HG03558 (cell line): ENCODE measurements around the gene SHISA6.

ENCODE experiments used
- ATAC-seq: cut with Tn5 transposase; IDR thresholded peaks from one replicate; pipeline ENCODE4 v1.9.1; 2021; ENCODE audit warnings: moderate number of reproducible peaks; ENCODE audit not compliant: unreplicated experiment; ENCODE audit errors: extremely low read depth

Gene SHISA6

DNA sequence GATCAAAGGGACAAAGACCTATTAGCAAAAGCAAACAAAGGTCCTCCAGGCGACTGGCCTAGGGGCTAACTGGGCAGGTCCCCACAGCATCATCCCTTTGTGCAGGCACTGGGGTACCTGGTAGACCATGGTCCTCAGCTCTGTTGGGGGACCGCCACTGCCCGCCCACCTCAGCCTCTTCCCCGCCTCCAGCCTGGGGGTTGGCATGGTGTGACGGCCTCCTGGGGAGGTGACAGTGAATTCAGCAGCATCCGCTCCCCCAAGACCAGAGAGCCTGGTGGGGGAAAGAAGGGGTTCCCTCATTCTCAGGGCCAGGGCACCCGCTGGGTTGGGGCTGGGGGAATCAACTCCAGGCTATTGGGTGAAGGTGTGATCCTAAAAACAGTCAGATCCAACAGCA, 318.6 kb downstream of the SHISA6 start:
- no peak for ATAC-seq

GRCh38 chr17:11561281-11561680, 320.3 kb downstream of the SHISA6 start:
- no peak for ATAC-seq

- ATAC-seq = no peak
Observed at GRCh38 chr17:11561702-11562101, 320.7 kb downstream of the SHISA6 start.

DNA sequence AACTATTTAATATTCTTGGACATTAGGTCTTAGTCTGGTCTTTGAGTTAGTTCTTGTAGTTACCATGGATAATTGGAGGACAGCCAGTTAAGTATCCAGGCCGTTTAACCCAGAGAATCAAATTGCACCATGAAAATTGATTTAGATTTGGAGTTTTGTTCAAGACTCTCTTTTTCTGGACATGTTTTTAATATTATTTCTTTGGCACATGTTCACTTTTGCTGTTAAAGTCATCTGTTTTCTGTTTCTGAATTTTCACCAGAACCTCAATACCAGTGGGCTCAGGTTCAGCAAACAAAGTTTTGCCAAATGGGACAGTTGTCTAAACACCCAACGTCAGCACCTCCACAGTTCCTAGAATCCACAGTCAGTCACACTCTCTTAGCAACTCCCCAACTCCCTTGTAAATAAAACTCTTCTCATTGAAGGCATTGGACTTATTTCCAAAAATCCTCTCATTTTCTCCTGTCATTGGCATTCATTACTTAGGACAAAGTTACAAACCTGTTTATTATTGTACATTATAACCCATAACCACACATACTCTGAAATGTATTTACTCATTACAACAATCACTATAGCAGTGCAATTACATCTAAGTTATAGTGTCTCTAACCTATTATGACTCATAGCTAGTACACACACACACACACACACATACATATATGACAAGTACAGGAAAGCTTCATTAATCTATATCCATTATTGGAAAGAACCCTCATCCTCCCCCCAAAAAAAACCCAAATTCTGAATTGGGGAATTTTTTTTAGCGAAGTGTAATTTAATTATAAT, 323.8 kb downstream of the SHISA6 start:
- no peak for ATAC-seq

- ATAC-seq = no peak
Observed at GRCh38 chr17:11565591-11565990, 324.6 kb downstream of the SHISA6 start.

DNA sequence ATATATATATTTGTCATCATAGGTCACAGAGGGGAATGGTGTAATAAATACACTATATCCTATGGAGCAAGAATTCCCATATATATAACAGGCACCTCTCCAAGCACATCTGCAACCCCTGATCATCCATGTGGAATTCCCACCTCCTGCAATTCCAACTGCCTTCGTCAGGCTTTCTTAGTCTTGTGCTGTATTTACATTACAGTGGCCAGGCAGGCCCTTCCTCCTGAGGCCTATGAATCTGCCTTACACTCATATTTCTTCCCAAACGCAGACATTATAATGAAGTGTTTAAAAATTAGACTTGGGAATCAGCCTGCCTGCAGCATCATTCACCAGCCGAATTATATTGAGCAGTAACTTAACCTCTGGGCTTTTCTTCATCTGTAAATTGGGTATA, 338.0 kb downstream of the SHISA6 start:
- ATAC-seq = no peak

GRCh38 chr17:11580677-11581076, 339.7 kb downstream of the SHISA6 start:
- no peak for ATAC-seq

DNA sequence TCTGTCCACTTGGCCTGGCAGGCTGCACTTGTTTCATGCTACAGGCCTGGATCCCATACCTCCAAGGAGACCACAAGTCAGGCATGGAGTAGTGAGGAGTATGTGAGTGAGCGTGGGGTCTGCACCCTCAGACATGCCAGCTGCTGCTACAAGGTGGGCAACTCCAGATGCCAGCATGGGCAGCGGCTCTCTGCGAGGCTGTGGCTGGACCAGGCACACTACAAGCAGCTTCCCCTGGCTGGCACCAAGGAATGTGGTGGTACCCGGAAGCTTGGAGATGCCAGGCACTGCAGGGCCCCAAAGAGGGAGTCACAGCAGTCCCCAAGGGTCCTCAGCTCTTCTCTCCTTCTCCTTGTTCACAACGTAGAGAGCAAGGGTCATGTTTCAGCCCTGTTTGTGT, 341.2 kb downstream of the SHISA6 start:
- no peak for ATAC-seq

DNA sequence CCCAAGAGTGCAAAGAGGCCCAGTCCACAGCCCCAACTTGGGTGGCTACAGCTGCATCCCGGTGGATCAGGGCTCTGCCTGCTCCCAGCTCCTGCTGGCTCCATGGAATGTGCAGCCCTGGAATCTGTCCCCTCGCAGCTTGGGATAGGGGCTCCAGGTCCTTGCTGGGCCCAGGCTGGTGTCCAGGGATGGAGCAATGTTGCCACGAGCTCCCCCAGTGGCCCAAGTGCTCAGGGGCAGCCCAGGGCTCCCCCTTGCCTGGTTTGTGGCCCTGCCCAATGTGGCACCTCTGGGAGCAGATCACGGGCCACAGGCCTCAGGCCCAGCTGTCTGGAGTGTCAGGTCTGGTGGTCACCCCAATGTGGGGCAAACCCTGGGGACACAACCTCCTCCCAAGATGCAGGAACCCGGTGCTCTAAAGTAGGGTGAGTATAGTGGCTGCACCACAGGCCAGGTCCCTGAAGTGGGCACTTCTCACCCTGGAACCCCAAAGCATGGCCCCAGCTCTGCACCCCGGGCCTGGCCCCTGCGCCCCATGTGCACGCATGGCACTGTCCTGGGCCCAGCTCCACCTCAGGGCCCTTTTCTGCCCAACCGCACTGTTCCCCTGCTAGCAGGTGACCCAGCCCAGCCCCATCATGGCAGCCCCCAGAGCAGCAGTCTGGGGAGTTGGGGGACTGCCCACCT, 342.4 kb downstream of the SHISA6 start:
- no peak for ATAC-seq

DNA sequence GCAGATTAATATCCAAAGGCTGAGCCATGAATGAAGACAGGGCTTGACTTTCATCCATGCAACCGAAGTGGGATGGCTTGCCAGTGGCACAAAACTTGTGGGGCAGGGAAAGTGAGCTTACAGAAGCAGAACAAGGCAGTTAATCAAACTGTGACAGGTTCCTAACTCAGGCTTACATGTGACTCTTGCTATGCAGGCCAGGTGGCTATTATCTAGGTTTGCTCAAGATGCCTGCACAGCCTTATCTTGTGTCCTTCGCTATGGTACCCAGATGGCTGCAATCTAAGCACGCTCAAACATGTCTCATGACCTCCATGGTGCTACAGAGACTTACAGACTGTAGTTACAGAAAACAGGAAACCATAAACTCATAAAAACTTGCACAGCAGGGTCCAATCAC, 348.7 kb downstream of the SHISA6 start:
- ATAC-seq = no peak

GRCh38 chr17:11598274-11599221, 357.5 kb downstream of the SHISA6 start, which contains the start of gene DNAH9:
Gene DNAH9, plus strand, starts transcription at chr17:11598470. Its CDS starts 29 bp downstream, at chr17:11598499.
- no peak for ATAC-seq

DNA sequence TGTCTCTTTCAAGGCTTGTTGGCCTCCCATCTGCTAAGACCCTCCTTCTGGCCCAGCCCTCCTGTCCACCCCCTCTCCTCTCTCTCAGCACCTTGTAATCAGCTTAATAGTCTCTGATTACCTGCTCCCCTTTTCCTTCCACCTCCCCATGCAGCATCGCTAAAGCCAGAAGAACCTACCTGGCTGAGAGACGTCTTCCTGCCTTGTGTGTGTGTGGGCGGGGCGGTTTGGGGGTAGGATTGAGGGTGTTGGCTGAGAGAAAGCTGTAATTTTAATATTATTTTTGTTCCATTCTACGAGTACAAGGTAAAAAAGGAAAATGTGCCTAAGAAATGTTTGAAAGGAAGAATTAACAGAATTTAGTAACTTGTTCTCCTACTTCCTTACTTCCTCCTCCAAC, 360.6 kb downstream of the SHISA6 start:
- ATAC-seq = no peak

GRCh38 chr17:11608396-11608795, 367.4 kb downstream of the SHISA6 start:
- ATAC-seq = no peak

DNA sequence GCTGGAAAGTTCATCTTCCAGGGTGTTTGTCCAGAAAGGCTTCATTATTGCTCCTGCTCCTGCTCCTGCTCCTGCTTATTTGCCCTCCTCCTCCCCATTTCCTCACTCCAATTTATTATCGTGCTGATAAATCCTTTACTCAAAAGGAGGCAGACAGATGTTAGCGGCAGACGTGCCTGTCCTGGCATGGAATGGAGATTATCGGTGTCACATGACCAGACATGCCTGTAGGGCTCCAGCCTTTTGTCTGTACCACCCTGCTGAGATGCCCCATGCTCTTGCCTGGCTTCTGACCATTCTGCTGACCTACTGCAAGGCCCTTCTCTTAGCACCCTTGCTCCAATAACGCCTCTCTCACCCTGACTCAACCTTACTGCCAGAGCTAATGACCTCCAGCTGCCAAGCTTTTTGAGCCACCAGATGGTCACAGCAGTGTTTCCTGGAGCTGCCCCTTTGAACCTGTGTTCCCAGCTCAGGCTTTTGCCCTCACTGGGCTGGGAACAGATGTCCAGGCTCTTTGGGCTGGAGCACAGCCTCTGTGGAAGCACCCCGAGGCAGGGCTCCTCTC, 370.1 kb downstream of the SHISA6 start:
- no peak for ATAC-seq

- no peak for ATAC-seq
Observed at GRCh38 chr17:11612956-11613355, 371.9 kb downstream of the SHISA6 start.
